Naive thymus-derived CD4-positive, alpha-beta T cell (primary cell): ENCODE results near the gene SCAF1. TPM values are rescaled to one million over a fixed set of nuclear protein-coding genes. Genes with fewer than 3 reads are reported as not detected.

ENCODE experiments used
- ATAC-seq: fragments of 150-1000 bp; cut with Tn5 transposase; 2 replicates; pipeline ENCODE4 v1.10.0; 2021; ENCODE audit warnings: mild to moderate bottlenecking, moderate library complexity
- CTCF ChIA-PET: fragments of 350-600 bp; sonication (Branson Sonifier 250); formaldehyde crosslinking; loops from one replicate; lab custom pipeline; 2021; ENCODE audit warnings: antibody characterized with exemption; lab: Charles Lee
- POLR2A ChIA-PET: fragments of 350-600 bp; sonication (Branson Sonifier 250); formaldehyde crosslinking; loops from one replicate; lab custom pipeline; 2021; ENCODE audit warnings: antibody characterized with exemption, inconsistent platforms; lab: Charles Lee
- DNase-seq, 9 donors: peaks; one replicate each; pipeline versions ENCODE4 v3.0.0 to v3.0.0-alpha.2; 2020 to 2022; ENCODE audit warnings: mixed read lengths in 1 of 9
- H3K27ac ChIP-seq: one replicate; pipeline ENCODE4 v1.7.0; 2013; ENCODE audit warnings: mild to moderate bottlenecking, low read depth, low read length, moderate library complexity
- H3K27me3 ChIP-seq, 2 donors: one replicate each; pipeline ENCODE4 v1.7.0; 2013; ENCODE audit warnings: low read length in 2 of 2, mild to moderate bottlenecking in 2 of 2, moderate library complexity in 2 of 2; ENCODE audit not compliant: control insufficient read depth in 2 of 2, insufficient read depth in 2 of 2
- H3K36me3 ChIP-seq, 3 experiments: 1 replicate in 2 of 3; 2 replicates in 1 of 3; pipeline ENCODE4 v1.7.0; 2013; ENCODE audit warnings: low read length in 3 of 3, mild to moderate bottlenecking in 3 of 3, moderate library complexity in 1 of 3; ENCODE audit not compliant: insufficient read depth in 3 of 3, control insufficient read depth in 2 of 3
- H3K4me1 ChIP-seq, 2 donors: one replicate each; pipeline ENCODE4 v1.7.0; 2013; ENCODE audit warnings: low read length in 2 of 2, mild to moderate bottlenecking in 2 of 2, moderate library complexity in 1 of 2; ENCODE audit not compliant: control insufficient read depth in 2 of 2, insufficient read depth in 2 of 2
- H3K4me3 ChIP-seq: 2 replicates; pipeline ENCODE4 v1.7.0; 2013; ENCODE audit warnings: mild to moderate bottlenecking, low read length
- H3K9me3 ChIP-seq, 3 experiments: 1 replicate in 2 of 3; 2 replicates in 1 of 3; pipeline ENCODE4 v1.7.0; 2013; ENCODE audit warnings: low read length in 3 of 3; ENCODE audit not compliant: control insufficient read depth in 2 of 3
- H3K27ac Mint-ChIP-seq, 9 donors: one replicate each; pipeline ENCODE4 v1.8.0; 2020 to 2022; ENCODE audit warnings: mixed read lengths in 9 of 9, mild to moderate bottlenecking in 8 of 9, moderate library complexity in 5 of 9, inconsistent platforms in 2 of 9
- H3K27me3 Mint-ChIP-seq, 5 donors: one replicate each; pipeline ENCODE4 v1.8.0; 2021 to 2022; ENCODE audit warnings: mixed read lengths in 5 of 5, mild to moderate bottlenecking in 1 of 5
- H3K36me3 Mint-ChIP-seq, 5 donors: one replicate each; pipeline ENCODE4 v1.8.0; 2020 to 2022; ENCODE audit warnings: mixed read lengths in 5 of 5, mild to moderate bottlenecking in 3 of 5, inconsistent platforms in 1 of 5
- H3K4me1 Mint-ChIP-seq, 7 donors: one replicate each; pipeline ENCODE4 v1.8.0; 2020 to 2022; ENCODE audit warnings: mixed read lengths in 7 of 7, mild to moderate bottlenecking in 3 of 7, inconsistent platforms in 1 of 7
- H3K4me3 Mint-ChIP-seq, 10 donors: one replicate each; pipeline ENCODE4 v1.8.0; 2020 to 2022; ENCODE audit warnings: mild to moderate bottlenecking in 10 of 10, mixed read lengths in 10 of 10, moderate library complexity in 6 of 10, inconsistent platforms in 2 of 10
- H3K9me3 Mint-ChIP-seq, 11 donors: one replicate each; pipeline ENCODE4 v1.8.0; 2020 to 2022; ENCODE audit warnings: mixed read lengths in 11 of 11, mild to moderate bottlenecking in 4 of 11, inconsistent platforms in 1 of 11, moderate library complexity in 1 of 11
- intact Hi-C, 2 donors: fragments of 100-400 bp; cut with micrococcal nuclease; formaldehyde crosslinking; loops; one replicate each; pipeline ENCODE4 v1.15.1; 2023
- polyA plus RNA-seq, 2 donors: library from polyadenylated mRNA; unstranded; fragments of 300-500 nt; fragmentation: Illumina TruSeq; gene quantifications; one replicate each; pipeline ENCODE4 v1.2.3, GENCODE V29; 2021
- total RNA-seq, 6 experiments: library from RNA in 5 of 6; stranded (reverse) in 5 of 6; gene quantifications; 1 replicate in 5 of 6; 2 replicates in 1 of 6; pipeline ENCODE4 v1.2.3 and lab custom pipeline; 2021 to 2026

The SCAF1 gene
- total and polyA plus RNA-seq, 7 experiments from 2014 or later, result 1.4 to 74.9 (median 42.0) TPM

GRCh38 chr19:49683814-49684250 lies 41.8 kb downstream of the SCAF1 start:
- peaks cover 3 to 65% (median 8%) of the 10 kb centered on the region in 3 experiments for H3K36me3 ChIP-seq
- H3K36me3 Mint-ChIP-seq, result peaks cover 0 to 21% (median 6%) of the 10 kb centered on the region in 5 donors
- CTCF ChIA-PET, result no interaction called here

GRCh38 chr19:49684251-49684982 lies 42.4 kb downstream of the SCAF1 start:
- CTCF ChIA-PET, result interaction anchor here (0.5 to 1.3 kb wide), 2 partner anchors 179 to 235 kb away, joined by 3 to 4 read pairs; no protein-coding TSS in a partner anchor
- POLR2A ChIA-PET, result interaction anchor here (1.4 kb wide), 1 partner anchor 181 kb away, joined by 3 read pairs; no protein-coding TSS in a partner anchor

More at GRCh38 chr19:49683814-49684250, 41.8 kb downstream of the SCAF1 start:
- Mint-ChIP-seq H3K27ac (no peak overlapping the region), H3K4me1 (peaks cover 4 to 28% (median 18%) of the 10 kb centered on the region in 7 donors), H3K9me3 (peaks cover 0 to 2% (median 0%) of the 10 kb centered on the region in 11 donors), H3K27me3 (no peaks in the 10 kb centered on the region), H3K4me3 (no peak overlapping the region)
- H3K9me3 ChIP-seq, result no peaks in the 10 kb centered on the region
- intact Hi-C loops, result loop anchor here in 1 of 2 donors (5.0 kb wide), 1 partner anchor 292 kb away; no protein-coding TSS in a partner anchor
- POLR2A ChIA-PET, result interaction anchor here (1.4 kb wide), 1 partner anchor 181 kb away, joined by 3 read pairs; no protein-coding TSS in a partner anchor
- no peaks in the 10 kb centered on the region for H3K27me3 ChIP-seq
- no peak overlapping the region for H3K27ac ChIP-seq
- no peak for ATAC-seq
- peaks cover 10% of the 10 kb centered on the region in 2 donors for H3K4me1 ChIP-seq
- no peak overlapping the region for H3K4me3 ChIP-seq
- no peak for DNase-seq

GRCh38 chr19:49684983-49685553 lies 43.1 kb downstream of the SCAF1 start:
- Histone ChIP-seq H3K4me3 (no peak overlapping the region), H3K27me3 (no peaks in the 10 kb centered on the region), H3K9me3 (no peaks in the 10 kb centered on the region), H3K36me3 (peaks cover 3 to 65% (median 8%) of the 10 kb centered on the region in 3 experiments), H3K27ac (no peak overlapping the region), H3K4me1 (peaks cover 6 to 9% of the 10 kb centered on the region in 2 donors)
- ChIA-PET POLR2A (interaction anchor here (1.4 to 1.5 kb wide), 2 partner anchors 9 to 182 kb away, joined by 3 to 4 read pairs; partner anchors contain the start of gene PRMT1), CTCF (interaction anchor here (0.5 to 1.3 kb wide), 2 partner anchors 179 to 235 kb away, joined by 3 to 4 read pairs; no protein-coding TSS in a partner anchor)
- H3K27ac Mint-ChIP-seq, result no peak overlapping the region
- H3K9me3 Mint-ChIP-seq, result peaks cover 0 to 2% (median 0%) of the 10 kb centered on the region in 11 donors
- intact Hi-C loops, result loop anchor here in 1 of 2 donors (5.0 kb wide), 1 partner anchor 293 kb away; no protein-coding TSS in a partner anchor
- no peak for ATAC-seq
- DNase-seq, result no peak
- H3K27me3 Mint-ChIP-seq, result no peaks in the 10 kb centered on the region
- no peak overlapping the region for H3K4me3 Mint-ChIP-seq
- H3K36me3 Mint-ChIP-seq, result peaks cover 0 to 21% (median 6%) of the 10 kb centered on the region in 5 donors
- H3K4me1 Mint-ChIP-seq, result peaks cover 9 to 27% (median 14%) of the 10 kb centered on the region in 7 donors

More at GRCh38 chr19:49684251-49684982, 42.4 kb downstream of the SCAF1 start:
- DNase-seq (no peak), ATAC-seq (no peak)
- intact Hi-C loops, result loop anchor here in 1 of 2 donors (5.0 kb wide), 1 partner anchor 292 kb away; no protein-coding TSS in a partner anchor
- Histone ChIP-seq H3K27me3 (no peaks in the 10 kb centered on the region), H3K4me3 (no peak overlapping the region), H3K36me3 (peaks cover 3 to 65% (median 8%) of the 10 kb centered on the region in 3 experiments), H3K4me1 (peaks cover 10% of the 10 kb centered on the region in 2 donors), H3K9me3 (no peaks in the 10 kb centered on the region), H3K27ac (no peak overlapping the region)
- peaks cover 0 to 21% (median 6%) of the 10 kb centered on the region in 5 donors for H3K36me3 Mint-ChIP-seq
- H3K4me1 Mint-ChIP-seq, result peaks cover 4 to 29% (median 17%) of the 10 kb centered on the region in 7 donors
- no peak overlapping the region for H3K27ac Mint-ChIP-seq
- H3K9me3 Mint-ChIP-seq, result peaks cover 0 to 2% (median 0%) of the 10 kb centered on the region in 11 donors
- no peaks in the 10 kb centered on the region for H3K27me3 Mint-ChIP-seq
- H3K4me3 Mint-ChIP-seq, result no peak overlapping the region

GRCh38 chr19:49685845-49686332 lies 43.9 kb downstream of the SCAF1 start:
- ChIA-PET CTCF (no interaction called here), POLR2A (interaction anchor here (1.5 kb wide), 1 partner anchor 9 kb away, joined by 4 read pairs; the partner anchor contains the start of gene PRMT1)
- H3K36me3 ChIP-seq, result peaks cover 0 to 65% (median 8%) of the 10 kb centered on the region in 3 experiments
- ATAC-seq (no peak), DNase-seq (no peak)
- Mint-ChIP-seq H3K27ac (no peak overlapping the region), H3K4me3 (no peak overlapping the region), H3K27me3 (peaks cover 0 to 8% (median 7%) of the 10 kb centered on the region in 5 donors), H3K4me1 (peaks cover 14 to 29% (median 17%) of the 10 kb centered on the region in 7 donors), H3K36me3 (peaks cover 0 to 20% (median 6%) of the 10 kb centered on the region in 5 donors), H3K9me3 (peaks cover 0 to 3% (median 0%) of the 10 kb centered on the region in 11 donors)
- no peak overlapping the region for H3K4me3 ChIP-seq
- H3K27ac ChIP-seq, result no peak overlapping the region
- peaks cover under 1 to 11% of the 10 kb centered on the region in 2 donors for H3K4me1 ChIP-seq
- H3K27me3 ChIP-seq, result no peaks in the 10 kb centered on the region
- intact Hi-C loops, result no loop called here
- H3K9me3 ChIP-seq, result no peaks in the 10 kb centered on the region

- Mint-ChIP-seq H3K36me3 (peaks cover 0 to 19% (median 6%) of the 10 kb centered on the region in 5 donors), H3K4me1 (peaks cover 19 to 32% (median 22%) of the 10 kb centered on the region in 7 donors), H3K9me3 (peaks cover 0 to 3% (median 0%) of the 10 kb centered on the region in 11 donors), H3K27me3 (peaks cover 0 to 12% (median 9%) of the 10 kb centered on the region in 5 donors), H3K4me3 (no peak overlapping the region), H3K27ac (no peak overlapping the region)
- Histone ChIP-seq H3K9me3 (no peaks in the 10 kb centered on the region), H3K36me3 (peaks cover 0 to 60% (median 8%) of the 10 kb centered on the region in 3 experiments), H3K27me3 (no peaks in the 10 kb centered on the region), H3K4me3 (no peak overlapping the region), H3K27ac (no peak overlapping the region), H3K4me1 (peaks cover 4 to 12% of the 10 kb centered on the region in 2 donors)
- intact Hi-C loops, result no loop called here
- no peak for DNase-seq
- POLR2A ChIA-PET, result interaction anchor here (1.5 kb wide), 1 partner anchor 10 kb away, joined by 4 read pairs; the partner anchor contains the start of gene PRMT1
- CTCF ChIA-PET, result interaction anchor here (0.7 kb wide), 1 partner anchor 180 kb away, joined by 3 read pairs; no protein-coding TSS in a partner anchor
- ATAC-seq, result no peak
Measured at GRCh38 chr19:49686503-49687088, 44.6 kb downstream of the SCAF1 start.
